ENCODE measurements around the gene MIPOL1.
"Not testable (repeated sequence)": the region's sequence is repeated elsewhere in the genome, so short reads cannot be mapped to it uniquely, and the experiment has no call there.

MIPOL1 gene, protein sequence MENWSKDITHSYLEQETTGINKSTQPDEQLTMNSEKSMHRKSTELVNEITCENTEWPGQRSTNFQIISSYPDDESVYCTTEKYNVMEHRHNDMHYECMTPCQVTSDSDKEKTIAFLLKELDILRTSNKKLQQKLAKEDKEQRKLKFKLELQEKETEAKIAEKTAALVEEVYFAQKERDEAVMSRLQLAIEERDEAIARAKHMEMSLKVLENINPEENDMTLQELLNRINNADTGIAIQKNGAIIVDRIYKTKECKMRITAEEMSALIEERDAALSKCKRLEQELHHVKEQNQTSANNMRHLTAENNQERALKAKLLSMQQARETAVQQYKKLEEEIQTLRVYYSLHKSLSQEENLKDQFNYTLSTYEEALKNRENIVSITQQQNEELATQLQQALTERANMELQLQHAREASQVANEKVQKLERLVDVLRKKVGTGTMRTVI

DNA sequence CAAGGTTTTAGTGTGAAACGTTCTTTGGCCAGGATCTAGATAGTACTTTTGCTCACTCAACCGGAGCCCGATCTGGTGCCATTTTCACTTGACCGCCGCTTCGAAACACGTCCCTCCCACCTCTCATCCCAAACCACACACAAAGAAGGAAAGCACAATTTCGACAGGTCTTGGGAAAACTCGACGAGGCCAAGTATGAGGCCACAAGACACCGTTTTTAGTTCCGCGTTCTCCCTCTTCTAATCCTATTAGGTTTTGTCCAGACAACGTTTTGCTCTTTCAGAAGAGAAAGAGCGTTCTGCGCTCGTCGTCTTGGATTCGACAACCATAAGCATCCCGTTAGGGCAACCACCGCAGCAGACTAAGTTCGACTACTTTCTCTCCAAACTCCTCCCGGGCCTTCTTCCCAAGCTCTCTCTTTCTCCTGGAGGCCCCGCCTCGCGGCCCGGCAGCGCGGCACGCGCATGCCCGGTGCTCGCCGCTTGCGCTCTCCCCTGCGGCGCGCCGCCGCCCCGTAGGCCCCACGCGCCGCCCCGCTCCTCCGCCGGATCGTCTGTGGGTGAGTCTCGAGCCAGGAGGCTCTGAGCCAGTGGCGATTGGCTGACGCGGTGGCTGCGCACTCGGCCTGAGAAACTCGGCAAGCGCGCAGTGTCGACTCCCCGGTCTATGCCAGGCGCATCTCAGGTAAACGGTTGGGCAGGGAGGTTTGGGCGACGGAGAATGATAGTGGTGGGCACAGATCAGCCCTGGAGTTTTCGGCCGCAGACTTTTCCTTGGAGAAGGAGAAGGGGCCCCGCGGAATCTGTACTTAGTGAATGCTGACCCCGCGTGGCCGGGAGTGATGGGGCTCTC is at the start of gene MIPOL1:
MIPOL1 (plus strand) TSS at position 517 of the 852 bp plus-strand sequence. CDS start 49,952 bp downstream, outside the sequence.
- DNase-seq (ENCODE audit: low spot score) (peak; percentile 62), FAIRE-seq (no peak)

DNA sequence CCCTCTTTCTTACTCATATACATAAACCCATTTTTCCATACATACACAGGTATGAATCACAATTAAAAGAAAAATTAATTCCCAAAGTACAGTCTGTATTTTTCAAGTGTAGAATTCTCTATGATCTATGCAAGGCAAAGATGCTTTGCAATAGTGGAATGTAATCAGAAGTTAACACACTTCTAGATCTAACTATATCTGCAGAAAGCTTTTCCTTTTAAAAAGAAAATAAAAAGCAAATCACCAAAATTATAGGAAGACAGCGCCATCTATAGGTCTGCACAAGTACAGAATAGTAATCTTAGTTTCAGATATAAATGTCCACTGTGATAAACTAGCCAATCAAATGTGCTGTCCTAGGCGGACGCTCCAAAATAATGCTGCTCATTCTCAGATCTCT is 47.3 kb upstream of the MIPOL1 start:
- no peak for FAIRE-seq

DNA sequence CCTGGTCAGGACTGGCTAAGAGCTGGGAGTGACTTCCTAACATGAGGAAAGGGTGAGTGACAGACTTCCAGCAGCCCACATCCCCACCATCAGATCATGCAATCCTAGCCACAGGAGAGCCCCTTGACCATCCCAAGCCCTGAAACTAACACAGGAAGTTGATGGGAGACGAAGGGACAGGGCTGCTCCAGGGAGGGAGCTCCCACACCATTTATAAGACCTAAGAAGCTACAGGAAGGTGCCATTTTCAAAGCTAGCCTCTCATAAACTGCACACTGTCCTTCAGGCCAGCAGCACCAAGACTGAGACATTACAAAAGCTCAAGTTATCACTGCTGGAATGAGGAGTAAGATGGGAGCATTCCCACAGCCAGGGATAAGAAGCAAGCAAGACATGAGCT is 44.7 kb upstream of the MIPOL1 start:
- FAIRE-seq = no peak
- no peak for DNase-seq (ENCODE audit: low spot score)

More for the DNA sequence above, 47.3 kb upstream of the MIPOL1 start:
- DNase-seq (ENCODE audit: low spot score) = peak; percentile 10

DNA sequence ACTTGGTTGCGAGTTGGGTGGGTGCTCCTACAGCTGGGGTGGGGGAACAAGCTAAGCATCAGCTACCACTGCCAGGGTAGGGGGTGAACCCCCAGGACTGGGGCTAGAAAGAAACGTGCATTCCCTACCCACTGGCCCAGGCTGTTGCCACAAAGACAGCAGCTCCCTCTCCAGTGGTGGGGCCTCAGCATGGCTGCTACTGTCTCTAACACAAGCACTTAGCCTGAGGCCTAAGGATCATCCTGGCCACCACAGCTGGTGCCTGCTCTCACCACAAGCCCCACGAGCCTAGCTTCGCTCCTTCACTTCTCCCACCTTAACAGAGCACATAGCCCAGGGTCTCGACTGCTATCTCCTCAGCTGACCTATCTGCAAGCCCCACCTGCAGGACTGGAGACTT is 44.3 kb upstream of the MIPOL1 start:
- DNase-seq (ENCODE audit: low spot score) = no peak

DNA sequence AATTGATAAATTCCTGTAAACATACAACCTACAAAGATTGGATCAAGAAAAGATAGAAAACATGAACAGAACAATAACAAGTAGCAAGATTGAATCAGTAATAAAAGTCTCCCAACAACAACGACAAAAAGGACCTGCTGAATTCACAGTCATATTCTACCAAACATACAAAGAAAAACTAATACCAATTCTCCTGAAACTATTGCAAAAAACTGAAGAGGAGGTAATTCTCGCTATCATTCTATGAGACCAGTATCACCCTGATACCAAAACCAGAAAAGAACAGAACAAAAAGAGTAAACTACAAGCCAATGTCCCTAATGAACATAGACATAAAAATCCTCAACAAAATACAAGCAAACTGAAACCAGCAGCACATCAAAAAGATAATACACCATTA is 39.8 kb upstream of the MIPOL1 start:
- FAIRE-seq = no peak
- DNase-seq (ENCODE audit: low spot score) = no peak

More for the DNA sequence above, 44.3 kb upstream of the MIPOL1 start:
- FAIRE-seq = no peak

DNA sequence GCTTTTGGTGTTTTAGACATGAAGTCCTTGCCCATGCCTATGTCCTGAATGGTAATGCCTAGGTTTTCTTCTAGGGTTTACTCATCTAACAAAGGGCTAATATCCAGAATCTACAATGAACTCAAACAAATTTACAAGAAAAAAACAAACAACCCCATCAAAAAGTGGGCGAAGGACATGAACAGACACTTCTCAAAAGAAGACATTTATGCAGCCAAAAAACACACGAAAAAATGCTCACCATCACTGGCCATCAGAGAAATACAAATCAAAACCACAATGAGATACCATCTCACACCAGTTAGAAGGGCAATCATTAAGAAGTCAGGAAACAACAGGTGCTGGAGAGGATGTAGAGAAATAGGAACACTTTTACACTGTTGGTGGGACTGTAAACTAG is 35.4 kb upstream of the MIPOL1 start:
- DNase-seq (ENCODE audit: low spot score); FAIRE-seq: not testable (repeated sequence)

DNA sequence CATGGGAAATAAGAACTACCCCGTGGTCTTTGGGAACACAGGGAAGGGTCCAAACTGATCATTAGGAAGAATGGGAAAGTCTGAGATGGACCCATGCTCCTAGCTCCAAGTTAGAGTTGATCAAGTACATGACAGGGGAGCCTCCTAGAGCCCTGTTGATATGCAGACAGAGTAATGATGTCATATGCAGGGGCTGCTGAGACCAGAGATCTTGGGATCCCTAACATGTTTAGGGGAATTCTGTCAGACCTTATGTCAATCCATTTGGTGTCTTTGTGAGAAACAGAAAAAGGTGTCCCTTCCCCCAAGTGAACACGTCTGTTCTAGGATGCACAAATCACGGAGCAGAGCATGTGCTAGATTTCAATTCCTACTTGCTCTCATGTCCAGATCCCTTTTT is 31.9 kb upstream of the MIPOL1 start:
- DNase-seq (ENCODE audit: low spot score) = no peak
- no peak for FAIRE-seq

DNA sequence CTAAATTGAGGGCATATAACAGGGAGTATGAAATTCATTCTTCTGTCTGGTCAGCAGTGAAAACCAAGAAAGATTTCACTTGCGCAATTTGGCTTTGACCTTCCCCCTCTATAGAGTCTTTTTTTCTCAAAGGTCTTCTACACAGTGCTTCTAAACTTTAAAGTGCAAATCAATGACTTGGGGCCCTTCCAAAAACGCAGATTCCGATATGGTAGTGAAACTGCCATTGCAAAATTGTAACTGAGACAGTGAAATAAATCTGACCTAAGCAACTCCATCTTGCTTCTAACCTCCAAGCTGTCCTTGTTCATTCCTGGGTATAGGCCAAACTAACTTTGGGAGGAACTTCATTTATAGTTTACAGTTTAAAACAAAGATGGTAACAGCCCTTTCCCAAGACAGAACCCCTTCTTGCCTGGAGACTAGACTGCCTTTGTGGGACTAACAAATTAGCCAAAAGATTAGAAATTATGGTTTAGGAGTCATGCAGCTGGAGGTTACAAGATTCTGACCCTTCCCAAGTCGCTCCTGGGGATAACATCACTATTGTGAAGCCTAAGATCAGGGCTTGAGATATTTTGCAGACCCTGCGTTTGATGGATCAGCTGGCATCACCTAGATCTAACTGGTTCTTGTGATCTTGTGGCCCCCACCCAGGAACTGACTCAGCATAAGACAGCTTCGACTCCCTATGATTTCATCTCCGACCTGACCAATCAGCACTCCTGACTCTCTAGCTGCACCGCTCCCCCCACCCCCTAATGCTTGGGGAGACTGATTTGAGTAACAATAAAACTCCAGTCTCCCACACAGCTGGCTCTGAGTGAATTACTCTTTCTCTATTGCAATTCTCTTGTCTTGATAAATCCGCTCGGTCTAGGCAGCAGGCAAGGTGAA is 30.3 kb upstream of the MIPOL1 start:
- FAIRE-seq (no peak), DNase-seq (ENCODE audit: low spot score) (no peak)

DNA sequence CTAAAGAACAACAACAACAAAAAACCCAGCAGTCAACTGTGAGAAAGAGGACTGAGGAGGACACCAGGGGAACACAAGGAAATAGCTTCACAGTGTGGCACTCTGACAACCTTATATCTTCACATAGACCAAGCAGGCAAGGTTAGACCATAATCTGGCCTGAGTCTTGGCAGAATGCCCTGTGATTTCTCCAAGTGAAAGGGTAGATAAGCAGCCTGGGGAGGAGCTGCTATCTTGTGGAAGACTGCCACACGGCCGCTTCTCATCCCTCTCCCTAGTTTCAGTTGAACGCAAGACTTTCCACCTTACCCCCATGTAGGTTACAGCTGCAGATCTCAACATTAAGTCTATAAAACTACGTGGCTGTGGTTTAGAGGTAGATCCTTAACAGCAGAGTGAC is 29.0 kb upstream of the MIPOL1 start:
- FAIRE-seq = no peak

DNA sequence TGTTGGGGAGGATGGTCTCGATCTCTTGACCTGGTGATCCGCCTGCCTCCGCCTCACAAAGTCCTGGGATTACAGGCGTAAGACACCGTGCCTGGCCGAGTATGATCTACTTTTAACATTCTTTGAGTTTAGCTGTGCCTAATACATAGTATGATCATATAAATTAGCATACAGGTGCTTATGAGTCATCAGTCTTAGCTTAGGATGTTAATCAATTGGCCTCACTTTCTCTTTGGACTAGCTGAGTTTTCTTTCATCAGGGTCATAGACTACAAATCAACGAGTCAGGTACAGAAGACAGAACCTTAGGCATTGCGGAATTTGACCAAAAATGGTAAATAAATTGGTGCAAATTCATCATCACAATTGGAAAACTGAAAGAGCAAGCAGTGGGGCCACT is 27.5 kb upstream of the MIPOL1 start:
- no peak for DNase-seq (ENCODE audit: low spot score)

More for the DNA sequence above, 29.0 kb upstream of the MIPOL1 start:
- DNase-seq (ENCODE audit: low spot score) = no peak

DNA sequence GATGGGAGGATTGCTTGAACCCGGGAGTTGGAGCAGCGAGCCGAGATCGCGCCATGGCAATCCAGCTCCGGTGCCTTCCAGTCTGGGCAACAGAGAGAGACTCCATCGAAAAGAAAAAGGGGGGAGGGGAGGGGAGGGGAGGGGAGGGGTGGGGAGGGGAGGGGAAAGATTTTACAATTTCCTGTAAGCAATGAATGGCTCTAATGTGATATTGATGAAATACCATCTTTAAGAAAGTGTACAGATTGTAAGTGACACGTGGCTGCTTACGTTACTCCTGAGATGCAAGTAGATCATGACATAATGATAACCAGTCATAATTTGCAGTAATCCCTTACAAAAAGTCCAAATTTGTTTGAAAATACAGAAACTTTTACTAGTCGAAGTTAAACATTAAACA is 26.7 kb upstream of the MIPOL1 start:
- DNase-seq (ENCODE audit: low spot score) (no peak), FAIRE-seq (no peak)

More for the DNA sequence above, 27.5 kb upstream of the MIPOL1 start:
- no peak for FAIRE-seq

DNA sequence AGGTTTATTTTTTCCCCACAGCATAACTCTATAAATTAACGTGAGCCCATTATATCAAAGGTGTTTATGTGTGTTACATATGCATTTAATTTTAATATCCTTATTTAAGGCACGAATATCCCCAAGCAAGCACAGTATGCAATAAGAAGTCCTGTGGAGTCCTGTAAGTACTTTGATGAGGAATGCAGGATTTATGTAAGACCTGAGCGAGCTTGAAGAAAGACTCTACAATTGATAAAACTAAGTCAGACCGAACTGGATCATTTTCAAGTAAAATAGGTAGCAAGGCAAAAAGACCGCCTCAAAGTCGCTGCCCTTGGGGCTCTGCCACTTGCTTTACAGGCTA is 26.1 kb upstream of the MIPOL1 start:
- FAIRE-seq (no peak), DNase-seq (ENCODE audit: low spot score) (no peak)

DNA sequence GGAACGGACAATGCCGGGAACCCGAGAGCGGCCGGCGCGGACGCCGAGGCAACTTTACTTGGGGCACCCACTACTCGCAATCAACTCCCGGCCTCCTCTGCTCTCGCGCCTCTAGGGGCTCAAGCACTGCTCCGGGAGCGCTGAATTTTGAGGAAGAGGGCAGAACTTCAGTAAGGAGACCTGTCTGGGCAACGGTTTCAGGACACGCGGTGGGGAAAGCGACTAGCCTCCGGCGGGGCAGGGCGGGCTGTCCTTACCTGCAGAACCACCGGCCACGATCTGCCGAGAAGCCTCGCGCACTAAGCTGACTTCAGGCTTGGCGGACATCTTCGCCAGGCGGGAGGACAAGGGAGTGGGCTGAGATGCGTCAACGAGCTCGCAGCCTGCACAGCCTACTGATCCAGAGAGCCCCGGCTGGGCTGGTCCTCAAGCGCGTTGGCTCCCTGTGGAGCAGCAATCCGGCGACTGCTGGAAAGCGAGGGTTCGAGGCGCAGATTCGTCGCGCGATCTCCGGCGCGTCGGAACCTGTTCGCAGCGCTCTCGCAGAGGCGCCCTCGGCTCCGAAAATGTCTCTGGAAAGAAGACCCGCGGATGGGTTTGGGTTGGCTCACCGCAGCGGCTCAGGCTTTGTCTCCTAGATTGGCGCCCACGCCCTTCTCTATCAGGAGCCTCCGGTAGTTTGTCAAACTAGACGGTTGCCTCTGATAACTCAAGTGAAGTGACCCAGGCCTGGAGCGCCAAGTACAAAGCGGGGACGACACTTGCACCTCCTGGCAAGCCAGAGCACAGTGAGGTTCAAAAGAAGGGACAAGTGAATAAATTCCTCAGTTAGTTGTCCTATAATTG is 25.5 kb upstream of the MIPOL1 start, which contains the start of gene SLC25A21:
SLC25A21 (minus strand) TSS at position 583 of the 846 bp plus-strand sequence.
- DNase-seq (ENCODE audit: low spot score) (peak; percentile 37), FAIRE-seq (no peak)

DNA sequence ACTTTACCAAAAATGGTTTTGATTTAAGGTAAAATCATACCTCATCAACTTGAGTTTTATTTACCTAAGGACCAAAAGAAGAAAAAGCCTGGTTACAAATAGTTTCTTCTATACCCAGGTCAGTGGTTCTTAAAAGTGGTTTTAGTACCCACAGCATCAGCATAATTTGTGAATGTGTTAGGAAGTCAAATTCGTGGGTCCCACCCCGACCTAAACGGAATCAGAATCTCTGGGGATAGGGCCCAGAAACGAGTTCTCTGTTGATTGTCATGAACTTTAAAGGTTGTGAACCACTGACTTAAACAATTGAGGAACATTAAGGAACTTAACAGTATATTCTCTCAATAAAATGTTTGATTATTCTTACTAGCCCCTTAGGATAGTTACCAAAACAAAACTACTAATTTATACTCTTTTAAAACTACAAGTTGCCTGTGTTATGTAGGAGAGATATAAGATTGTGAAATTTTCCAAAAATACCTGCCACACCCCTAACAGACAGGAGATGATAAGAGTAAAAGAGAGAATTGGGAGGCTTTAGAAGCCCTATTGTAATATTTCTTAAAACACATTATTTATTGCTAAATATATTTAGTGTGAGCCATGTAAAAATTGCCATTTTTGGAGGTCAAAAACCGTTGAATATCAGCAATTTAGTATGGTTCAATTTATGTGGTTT is 24.7 kb upstream of the MIPOL1 start:
- no peak for FAIRE-seq
- no peak for DNase-seq (ENCODE audit: low spot score)

DNA sequence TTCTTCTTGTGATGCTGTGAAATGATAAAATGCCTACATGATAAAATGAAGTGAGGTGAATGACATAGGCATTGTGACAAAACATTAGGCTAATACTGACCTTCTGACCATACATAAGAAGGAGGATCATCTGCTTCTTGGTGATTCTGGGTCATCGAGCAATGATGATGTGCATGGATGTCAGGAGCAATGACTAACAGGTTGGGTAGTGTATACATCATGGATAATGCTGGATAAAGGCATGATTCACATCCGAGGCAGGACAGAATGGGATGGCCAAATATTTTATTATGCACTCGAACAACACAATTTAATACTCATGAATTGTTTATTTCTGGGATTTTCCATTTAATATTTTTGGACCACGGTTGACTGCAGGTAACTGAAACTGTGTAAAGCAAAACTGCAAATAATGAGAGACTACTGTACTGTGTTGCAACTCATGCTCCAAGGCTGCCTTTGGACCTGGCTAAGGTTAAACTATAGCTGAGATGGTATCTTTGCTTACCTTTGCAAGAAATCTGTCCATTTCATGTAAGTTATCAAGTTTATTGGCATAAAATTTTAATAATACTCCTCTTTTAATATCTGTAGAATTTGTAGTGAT is 17.7 kb upstream of the MIPOL1 start:
- FAIRE-seq = no peak
- DNase-seq (ENCODE audit: low spot score) = no peak

DNA sequence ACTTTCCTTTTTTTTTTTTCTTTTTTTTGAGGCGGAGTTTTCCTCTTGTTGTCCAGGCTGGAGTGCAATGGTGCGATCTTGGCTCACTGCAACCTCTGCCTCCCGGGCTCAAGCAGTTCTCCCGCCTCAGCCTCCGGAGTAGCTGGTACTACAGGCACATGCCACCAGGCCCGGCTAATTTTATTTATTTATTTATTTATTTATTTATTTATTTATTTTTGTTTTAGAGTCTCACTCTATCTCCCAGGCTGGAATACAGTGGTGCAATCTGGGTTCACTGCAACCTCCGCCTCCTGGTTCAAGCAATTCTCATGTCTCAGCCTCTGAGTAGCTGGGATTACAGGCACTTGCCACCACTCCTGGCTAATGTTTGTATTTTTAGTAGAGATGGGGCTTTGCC is 16.9 kb upstream of the MIPOL1 start:
- FAIRE-seq; DNase-seq (ENCODE audit: low spot score): not testable (repeated sequence)

DNA sequence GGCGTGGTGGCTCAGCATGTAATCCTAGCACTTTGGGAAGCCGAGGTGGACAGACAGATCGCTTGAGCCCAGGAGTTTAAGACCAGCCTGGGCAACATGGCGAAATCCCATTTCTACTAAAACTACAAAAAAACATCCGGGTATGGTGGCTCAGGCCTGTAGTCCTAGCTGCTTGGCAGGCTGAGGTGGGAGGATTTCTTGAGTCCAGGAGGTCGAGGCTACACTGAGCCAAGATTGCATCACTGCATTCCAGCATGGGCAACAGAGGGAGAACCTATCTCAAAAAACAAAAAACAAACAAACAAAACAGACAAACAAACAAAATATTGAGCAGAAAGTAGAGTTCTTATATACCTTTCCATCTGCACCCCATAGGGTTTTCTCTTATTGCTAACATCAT is 16.3 kb upstream of the MIPOL1 start:
- no peak for FAIRE-seq
- DNase-seq (ENCODE audit: low spot score) = no peak

DNA sequence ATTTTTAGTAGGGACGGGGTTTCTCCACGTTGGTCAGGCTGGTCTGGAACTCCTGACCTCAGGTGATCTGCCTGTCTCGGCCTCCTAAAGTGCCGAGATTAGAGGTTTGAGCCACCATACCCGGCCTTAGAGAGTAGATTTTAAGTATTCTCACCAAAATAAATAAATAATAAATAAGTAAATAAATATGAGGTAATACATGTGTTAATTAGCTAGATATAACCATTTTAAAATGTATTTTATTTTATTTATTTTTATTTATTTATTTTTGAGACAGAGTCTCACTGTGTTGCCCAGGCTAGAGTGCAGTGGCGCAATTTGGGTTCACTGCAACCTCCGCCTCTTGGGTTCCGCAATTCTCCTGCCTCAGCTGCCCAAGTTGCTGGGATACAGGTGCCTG is 13.2 kb upstream of the MIPOL1 start:
- not testable (repeated sequence) for FAIRE-seq; DNase-seq (ENCODE audit: low spot score)

DNA sequence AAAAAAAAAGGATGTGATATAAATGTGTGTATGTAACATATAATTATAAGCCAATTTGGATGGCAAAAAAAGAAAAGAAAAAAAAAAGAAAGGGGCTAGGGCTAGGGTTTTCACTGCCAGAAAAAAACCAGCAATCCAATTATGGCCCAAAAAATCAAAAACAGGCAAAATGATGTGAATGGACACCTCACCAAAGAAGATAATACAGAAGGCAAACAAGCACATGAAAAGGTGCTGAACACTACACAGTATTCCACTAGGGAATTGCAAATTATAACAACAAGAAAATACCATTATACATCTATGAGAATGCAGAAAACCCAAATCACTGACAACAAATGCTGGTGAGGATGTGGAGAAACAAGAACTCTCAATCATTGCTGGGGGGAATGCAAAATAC is 12.1 kb upstream of the MIPOL1 start:
- DNase-seq (ENCODE audit: low spot score) = no peak
- no peak for FAIRE-seq

Measured in RCC 7860 (cell line).